GM12801 (cell line): ENCODE data around the gene ABCA4.

Experiments
- TF ChIP-seq, protein P1 (sequence below): IDR thresholded peaks from one replicate; pipeline ENCODE4 v1.5.1; 2011; ENCODE audit warnings: control low read depth; ENCODE audit not compliant: insufficient read length; ENCODE audit errors: extremely low read depth

The ABCA4 gene

DNA sequence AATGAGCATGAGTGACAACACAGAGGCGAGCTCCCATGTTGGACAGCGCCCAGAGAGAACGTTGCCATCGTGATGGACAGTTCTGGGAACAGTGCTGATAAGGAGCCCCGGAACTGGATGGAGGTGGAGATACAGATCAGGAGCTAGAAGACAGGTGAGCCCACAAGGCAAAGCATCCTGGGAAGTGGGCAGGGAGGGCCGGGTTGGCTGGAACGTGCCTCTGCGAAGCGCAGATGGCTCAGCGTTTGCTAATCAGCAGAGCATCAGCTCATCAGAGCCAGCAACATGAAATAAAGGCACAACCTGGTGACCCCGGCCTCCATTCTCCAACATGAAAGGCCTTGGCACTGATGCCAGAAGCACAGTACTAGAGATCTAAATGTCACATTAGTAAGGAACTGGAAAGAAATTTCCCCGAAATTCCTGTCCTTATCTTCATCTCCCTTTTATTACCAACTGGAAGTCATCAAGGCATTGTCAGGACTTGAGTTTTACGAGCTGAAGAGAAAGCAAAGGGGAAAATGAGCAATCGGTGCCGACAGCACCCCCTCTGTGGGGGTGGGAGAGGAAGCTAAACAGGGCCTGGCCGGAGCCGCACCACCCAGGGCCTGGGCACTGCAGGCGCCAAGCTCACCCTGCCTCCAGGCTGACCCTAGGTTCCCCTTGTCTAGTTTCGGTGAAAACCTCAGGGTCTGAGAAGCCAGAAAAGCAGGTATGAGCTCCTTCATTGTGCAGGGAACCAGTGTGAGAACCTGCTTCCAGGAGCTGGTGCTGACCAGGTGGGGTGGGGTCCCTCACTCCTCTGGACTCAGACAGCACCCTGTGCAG, 19.9 kb downstream of the ABCA4 start:
- TF ChIP-seq, protein P1, sequence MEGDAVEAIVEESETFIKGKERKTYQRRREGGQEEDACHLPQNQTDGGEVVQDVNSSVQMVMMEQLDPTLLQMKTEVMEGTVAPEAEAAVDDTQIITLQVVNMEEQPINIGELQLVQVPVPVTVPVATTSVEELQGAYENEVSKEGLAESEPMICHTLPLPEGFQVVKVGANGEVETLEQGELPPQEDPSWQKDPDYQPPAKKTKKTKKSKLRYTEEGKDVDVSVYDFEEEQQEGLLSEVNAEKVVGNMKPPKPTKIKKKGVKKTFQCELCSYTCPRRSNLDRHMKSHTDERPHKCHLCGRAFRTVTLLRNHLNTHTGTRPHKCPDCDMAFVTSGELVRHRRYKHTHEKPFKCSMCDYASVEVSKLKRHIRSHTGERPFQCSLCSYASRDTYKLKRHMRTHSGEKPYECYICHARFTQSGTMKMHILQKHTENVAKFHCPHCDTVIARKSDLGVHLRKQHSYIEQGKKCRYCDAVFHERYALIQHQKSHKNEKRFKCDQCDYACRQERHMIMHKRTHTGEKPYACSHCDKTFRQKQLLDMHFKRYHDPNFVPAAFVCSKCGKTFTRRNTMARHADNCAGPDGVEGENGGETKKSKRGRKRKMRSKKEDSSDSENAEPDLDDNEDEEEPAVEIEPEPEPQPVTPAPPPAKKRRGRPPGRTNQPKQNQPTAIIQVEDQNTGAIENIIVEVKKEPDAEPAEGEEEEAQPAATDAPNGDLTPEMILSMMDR, result no peak

DNA sequence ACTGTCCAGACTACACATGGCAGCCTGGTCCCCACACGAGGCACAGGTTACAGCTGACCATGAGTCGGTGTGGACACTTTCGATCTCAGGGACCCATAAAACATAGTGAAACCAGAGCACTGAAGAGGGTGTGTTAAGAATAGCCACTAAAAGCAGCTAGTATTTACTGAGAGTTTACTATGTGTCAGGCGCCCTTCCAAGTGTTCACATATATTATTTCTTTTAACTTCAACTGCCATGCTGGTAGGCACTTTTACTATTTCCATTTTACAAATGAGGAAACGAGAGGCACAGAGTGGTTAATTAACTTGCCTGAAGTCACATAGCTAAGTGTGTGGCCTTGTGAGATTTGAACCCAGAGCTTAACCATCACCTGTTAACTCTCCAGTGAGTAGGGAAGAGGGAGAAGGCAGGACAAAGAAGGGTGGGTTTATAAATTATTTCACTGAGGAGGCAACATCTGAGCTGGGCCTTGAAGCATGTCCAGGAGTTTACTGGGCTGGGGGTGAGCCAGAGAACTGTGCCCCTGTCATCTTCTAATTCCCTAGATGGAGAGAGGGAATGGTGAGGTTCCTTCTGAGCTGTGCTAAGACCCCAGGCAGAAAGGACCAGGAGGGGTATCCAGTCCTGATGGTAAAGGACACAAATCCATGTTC, 20.7 kb downstream of the ABCA4 start:
- TF ChIP-seq, protein P1, result no peak

DNA sequence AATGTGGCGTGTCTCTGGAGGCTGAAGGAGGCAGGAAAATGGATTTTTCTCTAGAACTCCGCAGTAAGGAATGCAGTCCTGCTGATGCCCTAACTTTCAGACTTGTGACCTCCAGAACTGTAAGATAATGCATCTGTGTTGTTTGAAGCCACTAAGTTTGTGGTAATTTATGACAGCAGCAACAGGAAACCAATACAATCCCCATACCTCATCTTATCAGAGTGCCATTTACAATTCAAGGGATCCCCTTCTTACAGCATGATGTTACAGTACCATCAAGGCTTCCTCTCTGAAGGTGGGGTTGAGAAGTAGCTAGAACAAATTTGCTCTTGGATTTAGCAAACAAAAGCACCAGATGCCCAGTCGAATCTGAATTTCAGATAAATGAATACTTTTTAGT, 21.6 kb downstream of the ABCA4 start:
- TF ChIP-seq, protein P1, result no peak

DNA sequence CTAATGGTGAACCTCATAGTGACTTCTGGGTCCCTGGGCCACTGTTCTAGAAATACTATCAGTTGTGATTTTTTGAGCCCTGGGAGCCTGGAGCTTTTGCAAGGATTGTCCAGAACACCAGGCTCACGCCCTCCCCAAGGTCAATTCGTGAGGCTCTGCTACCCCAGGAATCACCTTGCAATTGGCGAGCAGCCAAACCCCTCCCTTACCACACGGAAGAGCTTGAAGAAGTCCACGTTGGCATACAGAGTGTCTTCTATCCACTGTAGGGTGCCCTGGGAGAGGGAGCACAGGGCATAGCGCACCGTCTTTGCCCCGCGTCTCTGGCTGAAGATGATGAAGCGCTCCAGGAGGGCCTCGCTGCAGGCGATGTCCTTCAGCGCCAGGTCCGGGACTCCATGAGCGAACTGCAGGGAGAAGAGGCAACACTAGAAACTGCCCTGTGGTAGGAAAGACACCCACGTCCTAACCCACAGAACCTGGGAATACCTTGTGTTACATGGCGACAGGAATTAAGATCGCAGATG, 22.3 kb downstream of the ABCA4 start:
- TF ChIP-seq, protein P1, result no peak

DNA sequence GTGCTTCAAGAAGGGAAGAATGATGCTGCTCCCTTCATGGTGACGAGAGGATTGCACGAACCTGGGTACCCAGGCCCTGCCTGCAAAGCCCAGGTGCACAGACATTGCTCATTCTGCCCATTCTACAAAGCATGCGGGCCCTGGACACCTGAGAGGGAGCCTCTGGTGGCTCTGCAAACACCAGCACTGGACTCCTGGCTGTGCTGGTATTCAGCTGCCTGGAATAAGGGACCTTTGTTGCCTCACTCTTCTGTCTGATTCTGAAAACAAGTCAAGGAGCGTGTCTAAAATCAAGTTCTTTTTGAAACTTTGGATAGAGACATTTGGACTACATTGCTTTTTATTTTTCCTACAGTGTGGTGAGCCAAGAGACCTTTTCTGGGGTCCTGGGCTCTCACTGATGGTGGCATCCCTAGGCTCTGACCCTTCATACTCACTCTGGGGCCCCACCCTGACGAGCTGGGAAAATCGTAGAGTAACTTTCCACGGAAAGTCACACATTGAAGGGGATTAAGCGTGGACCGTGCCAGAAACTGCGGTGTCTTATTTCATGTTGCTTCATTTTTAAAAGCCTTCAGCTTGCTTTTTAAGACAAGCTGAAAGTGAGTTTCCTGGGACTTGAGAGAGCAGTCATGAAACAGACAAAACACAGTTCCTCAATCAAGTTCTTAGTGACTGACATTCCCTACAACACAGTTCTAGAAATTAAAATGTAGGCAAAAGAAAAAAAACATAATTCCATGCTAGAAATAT, 24.0 kb downstream of the ABCA4 start:
- TF ChIP-seq, protein P1, result no peak

DNA sequence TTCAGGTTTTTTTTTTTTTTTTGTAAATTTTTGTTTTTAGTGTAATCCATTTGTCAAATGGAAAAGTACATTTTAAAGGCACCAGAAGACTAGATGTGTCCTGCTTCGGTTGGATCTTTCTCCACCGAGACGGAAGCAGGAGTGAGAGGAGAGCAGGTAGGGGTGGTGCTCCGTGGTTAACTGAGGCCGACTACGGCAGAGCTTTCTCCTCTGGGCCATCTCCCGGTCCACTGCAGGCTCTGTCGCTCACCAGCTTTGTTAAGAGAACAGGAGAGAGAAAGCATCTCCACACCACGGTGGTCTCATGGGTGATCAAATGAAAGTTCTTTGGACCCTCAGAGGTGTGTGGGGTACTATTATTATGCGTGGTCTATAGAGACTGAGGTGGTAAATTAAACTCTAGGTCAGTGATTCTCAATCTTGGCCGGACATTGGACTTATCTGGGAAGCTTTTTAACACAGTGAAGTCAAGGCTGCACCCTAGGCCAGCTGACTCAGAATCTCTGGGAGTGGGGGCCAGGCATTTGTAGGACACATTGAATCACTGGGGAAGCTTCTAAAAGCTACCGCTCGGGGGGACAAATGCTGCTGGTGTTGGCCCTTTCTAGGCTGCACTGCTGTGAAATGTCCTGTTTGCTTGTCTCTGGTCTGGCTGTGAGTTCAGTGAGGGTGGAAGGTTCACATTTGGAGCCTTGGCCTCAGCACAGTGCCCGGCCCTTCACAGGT, 25.0 kb downstream of the ABCA4 start:
- TF ChIP-seq, protein P1, result no peak
